Trophoblast cell (in vitro differentiated cells and primary cell): ENCODE measurements around the gene UNC45A.

Source experiments
- DNase-seq, 2 donors: peaks; one replicate each; pipeline ENCODE4 v3.0.0-alpha.2; 2016
- H2AFZ ChIP-seq: 2 replicates; pipeline ENCODE4 v1.6.1; 2013; ENCODE audit warnings: low read length, moderate library complexity, mild to moderate bottlenecking; ENCODE audit not compliant: insufficient read depth, poor library complexity
- H2AK5ac ChIP-seq: 2 replicates; pipeline ENCODE4 v1.6.1; 2013; ENCODE audit warnings: mild to moderate bottlenecking, low read length
- H2BK120ac ChIP-seq: 2 replicates; pipeline ENCODE4 v1.6.1; 2013; ENCODE audit warnings: low read length, mild to moderate bottlenecking, moderate library complexity; ENCODE audit not compliant: insufficient read depth, poor library complexity
- H2BK12ac ChIP-seq: 2 replicates; pipeline ENCODE4 v1.6.1; 2013; ENCODE audit warnings: mild to moderate bottlenecking, low read length, moderate library complexity
- H2BK5ac ChIP-seq: 2 replicates; pipeline ENCODE4 v1.6.1; 2013; ENCODE audit warnings: low read length, low read depth, moderate library complexity, mild to moderate bottlenecking; ENCODE audit not compliant: poor library complexity
- H3K14ac ChIP-seq: 2 replicates; pipeline ENCODE4 v1.6.1; 2013; ENCODE audit warnings: mild to moderate bottlenecking, low read length
- H3K18ac ChIP-seq: 2 replicates; pipeline ENCODE4 v1.6.1; 2013; ENCODE audit warnings: mild to moderate bottlenecking, low read length
- H3K23ac ChIP-seq: 2 replicates; pipeline ENCODE4 v1.6.1; 2013; ENCODE audit warnings: low read length
- H3K27ac ChIP-seq: 2 replicates; pipeline ENCODE4 v1.5.1; 2013; ENCODE audit warnings: low read depth, mild to moderate bottlenecking, inconsistent platforms, low read length, moderate library complexity
- H3K27me3 ChIP-seq: 2 replicates; pipeline ENCODE4 v1.6.1; 2013; ENCODE audit warnings: inconsistent platforms, mild to moderate bottlenecking, low read length, moderate library complexity; ENCODE audit not compliant: insufficient read depth
- H3K36me3 ChIP-seq, 2 experiments: 1 replicate in 1 of 2; 2 replicates in 1 of 2; pipeline ENCODE4 v1.6.1; 2013; ENCODE audit warnings: low read length in 2 of 2, mild to moderate bottlenecking in 2 of 2, moderate library complexity in 1 of 2; ENCODE audit not compliant: insufficient read depth in 2 of 2, control insufficient read depth in 1 of 2
- H3K4ac ChIP-seq: 2 replicates; pipeline ENCODE4 v1.6.1; 2013; ENCODE audit warnings: low read depth, mild to moderate bottlenecking, low read length, moderate library complexity
- H3K4me1 ChIP-seq, 2 experiments: 1 replicate in 1 of 2; 2 replicates in 1 of 2; pipeline ENCODE4 v1.6.1; 2013; ENCODE audit warnings: low read length in 2 of 2, mild to moderate bottlenecking in 2 of 2, moderate library complexity in 1 of 2; ENCODE audit not compliant: insufficient read depth in 2 of 2, control insufficient read depth in 1 of 2
- H3K4me2 ChIP-seq: 2 replicates; pipeline ENCODE4 v1.6.1; 2013; ENCODE audit warnings: inconsistent platforms, mild to moderate bottlenecking, low read length, moderate library complexity
- H3K4me3 ChIP-seq: 2 replicates; pipeline ENCODE4 v1.5.1; 2013; ENCODE audit warnings: mild to moderate bottlenecking, low read depth, low read length, inconsistent platforms
- H3K79me1 ChIP-seq: one replicate; pipeline ENCODE4 v1.6.1; 2013; ENCODE audit warnings: low read length
- H3K79me2 ChIP-seq: 2 replicates; pipeline ENCODE4 v1.6.1; 2013; ENCODE audit warnings: low read length, mild to moderate bottlenecking; ENCODE audit not compliant: control insufficient read depth, insufficient read depth, poor library complexity
- H3K9ac ChIP-seq: 2 replicates; pipeline ENCODE4 v1.6.1; 2013; ENCODE audit warnings: mild to moderate bottlenecking, low read length
- H3K9me3 ChIP-seq: 2 replicates; pipeline ENCODE4 v1.6.1; 2013; ENCODE audit warnings: low read depth, mild to moderate bottlenecking, control low read depth, inconsistent platforms, low read length; ENCODE audit not compliant: insufficient read depth
- H4K12ac ChIP-seq: 2 replicates; pipeline ENCODE4 v1.6.1; 2013; ENCODE audit warnings: low read depth, mild to moderate bottlenecking, low read length, moderate library complexity
- H4K8ac ChIP-seq: 2 replicates; pipeline ENCODE4 v1.6.1; 2013; ENCODE audit warnings: low read depth, mild to moderate bottlenecking, low read length, moderate library complexity
- H4K91ac ChIP-seq: one replicate; pipeline ENCODE4 v1.6.1; 2013; ENCODE audit warnings: low read depth, mild to moderate bottlenecking, low read length, moderate library complexity
- WGBS: extraction: QIAGEN DNeasy Blood & Tissue Kit; methylation state at CpG from one replicate; pipeline ENCODE4 v1.1.7; 2013; ENCODE audit warnings: missing lambda C conversion rate; ENCODE audit not compliant: insufficient read length, insufficient coverage; ENCODE audit errors: extremely low coverage; 5-methylcytosine and 5-hydroxymethylcytosine counted together

UNC45A gene

GRCh38 chr15:90959028-90959595 lies 24.0 kb downstream of the UNC45A start:
- Histone ChIP-seq H3K4ac (no peak overlapping the region), H2BK120ac (no peak overlapping the region), H4K91ac (no peak overlapping the region), H2BK5ac (no peak overlapping the region), H3K4me2 (no peak overlapping the region), H3K9ac (no peak overlapping the region), H4K8ac (no peak overlapping the region), H3K79me1 (peaks cover 7% of the 10 kb centered on the region), H3K36me3 (peaks cover 8 to 21% of the 10 kb centered on the region in 2 experiments), H3K4me1 (peaks cover 8 to 9% of the 10 kb centered on the region in 2 experiments), H2AFZ (no peak overlapping the region), H3K27me3 (no peaks in the 10 kb centered on the region), H3K9me3 (peaks cover 2% of the 10 kb centered on the region), H2BK12ac (no peak overlapping the region), H3K23ac (no peak overlapping the region), H3K79me2 (peaks cover 5% of the 10 kb centered on the region), H3K14ac (no peak overlapping the region), H3K18ac (no peak overlapping the region), H4K12ac (no peak overlapping the region), H2AK5ac (no peak overlapping the region), H3K27ac (no peak overlapping the region), H3K4me3 (no peak overlapping the region)
- DNase-seq: no peak
- no CpG with 5 or more reads among the region's 8 CpGs for WGBS

- Histone ChIP-seq H3K27me3 (no peaks in the 10 kb centered on the region), H2BK120ac (no peak overlapping the region), H3K4me1 (peaks cover 8 to 9% of the 10 kb centered on the region in 2 experiments), H2AFZ (no peak overlapping the region), H3K4ac (no peak overlapping the region), H3K9me3 (peaks cover 2% of the 10 kb centered on the region), H3K23ac (no peak overlapping the region), H3K79me1 (peaks cover 5% of the 10 kb centered on the region), H3K4me2 (no peak overlapping the region), H3K18ac (no peak overlapping the region), H4K12ac (no peak overlapping the region), H3K14ac (no peak overlapping the region), H3K36me3 (peaks cover 9 to 20% of the 10 kb centered on the region in 2 experiments), H3K4me3 (no peak overlapping the region), H4K91ac (no peak overlapping the region), H2BK12ac (no peak overlapping the region), H4K8ac (no peak overlapping the region), H3K79me2 (peaks cover 4% of the 10 kb centered on the region), H3K27ac (no peak overlapping the region), H3K9ac (no peak overlapping the region), H2AK5ac (no peak overlapping the region), H2BK5ac (no peak overlapping the region)
- no peak for DNase-seq
- WGBS: no CpG with 5 or more reads among the region's 5 CpGs
Measured at GRCh38 chr15:90959894-90960293, 24.8 kb downstream of the UNC45A start.

- Histone ChIP-seq H3K79me2 (peaks cover 2% of the 10 kb centered on the region), H3K4me3 (no peak overlapping the region), H4K91ac (no peak overlapping the region), H3K9me3 (peaks cover 2% of the 10 kb centered on the region), H3K4me1 (peaks cover 8 to 9% of the 10 kb centered on the region in 2 experiments), H3K23ac (no peak overlapping the region), H2AFZ (no peak overlapping the region), H3K36me3 (peaks cover 12 to 23% of the 10 kb centered on the region in 2 experiments), H3K27ac (no peak overlapping the region), H2BK12ac (no peak overlapping the region), H4K12ac (no peak overlapping the region), H3K79me1 (peaks cover 3% of the 10 kb centered on the region), H3K4me2 (no peak overlapping the region), H3K18ac (no peak overlapping the region), H3K27me3 (no peaks in the 10 kb centered on the region), H2BK120ac (no peak overlapping the region), H2BK5ac (no peak overlapping the region), H2AK5ac (no peak overlapping the region), H4K8ac (no peak overlapping the region), H3K4ac (no peak overlapping the region), H3K9ac (no peak overlapping the region), H3K14ac (no peak overlapping the region)
- no peak for DNase-seq
- no CpG with 5 or more reads among the region's 20 CpGs for WGBS
Measured at GRCh38 chr15:90960298-90961091, 25.4 kb downstream of the UNC45A start.

- no peak overlapping the region for H2BK120ac ChIP-seq
- H3K14ac ChIP-seq: no peak overlapping the region
- peaks cover 18 to 33% of the 10 kb centered on the region in 2 experiments for H3K36me3 ChIP-seq
- DNase-seq: no peak
- H3K4ac ChIP-seq: no peak overlapping the region
- no peak overlapping the region for H3K4me3 ChIP-seq
- no peak overlapping the region for H2AFZ ChIP-seq
- H3K23ac ChIP-seq: no peak overlapping the region
- H3K79me2 ChIP-seq: peaks cover 2% of the 10 kb centered on the region
- no peaks in the 10 kb centered on the region for H3K27me3 ChIP-seq
- no peak overlapping the region for H2AK5ac ChIP-seq
- no peak overlapping the region for H4K8ac ChIP-seq
- H4K12ac ChIP-seq: no peak overlapping the region
- no CpG with 5 or more reads among the region's 4 CpGs for WGBS
- H3K79me1 ChIP-seq: peaks cover 2% of the 10 kb centered on the region
- no peak overlapping the region for H3K18ac ChIP-seq
- H3K4me1 ChIP-seq: peaks cover 5% of the 10 kb centered on the region in 2 experiments
- no peak overlapping the region for H2BK12ac ChIP-seq
- no peak overlapping the region for H3K4me2 ChIP-seq
- no peak overlapping the region for H2BK5ac ChIP-seq
- no peak overlapping the region for H4K91ac ChIP-seq
- H3K27ac ChIP-seq: no peak overlapping the region
- no peak overlapping the region for H3K9ac ChIP-seq
- peaks cover 4% of the 10 kb centered on the region for H3K9me3 ChIP-seq
Measured at GRCh38 chr15:90962021-90962420, 26.9 kb downstream of the UNC45A start.
